Ovary (tissue), 3 donors: ENCODE data around the gene STAT4.

ENCODE experiments used
- EP300 ChIP-seq: sonication (generic); formaldehyde crosslinking; IDR thresholded peaks from one replicate; pipeline ENCODE4 v1.6.1; 2017; ENCODE audit warnings: antibody characterized with exemption
- POLR2A ChIP-seq: fragments of 450-650 bp; IDR thresholded peaks from one replicate; pipeline ENCODE4 v1.6.1; 2017; ENCODE audit warnings: antibody characterized with exemption, mild to moderate bottlenecking, moderate library complexity
- TF ChIP-seq, protein P1 (sequence below), 3 donors: fragments of 450-650 bp in 2 of 3; fragments of 200-600 bp in 1 of 3; IDR thresholded peaks; one replicate each; pipeline versions ENCODE4 v1.5.1 to v1.8.0; 2016 to 2022; ENCODE audit warnings: antibody characterized with exemption in 3 of 3, mild to moderate bottlenecking in 1 of 3
- donor health status: DM: no; HTN: no; CAD: no.

DNA sequence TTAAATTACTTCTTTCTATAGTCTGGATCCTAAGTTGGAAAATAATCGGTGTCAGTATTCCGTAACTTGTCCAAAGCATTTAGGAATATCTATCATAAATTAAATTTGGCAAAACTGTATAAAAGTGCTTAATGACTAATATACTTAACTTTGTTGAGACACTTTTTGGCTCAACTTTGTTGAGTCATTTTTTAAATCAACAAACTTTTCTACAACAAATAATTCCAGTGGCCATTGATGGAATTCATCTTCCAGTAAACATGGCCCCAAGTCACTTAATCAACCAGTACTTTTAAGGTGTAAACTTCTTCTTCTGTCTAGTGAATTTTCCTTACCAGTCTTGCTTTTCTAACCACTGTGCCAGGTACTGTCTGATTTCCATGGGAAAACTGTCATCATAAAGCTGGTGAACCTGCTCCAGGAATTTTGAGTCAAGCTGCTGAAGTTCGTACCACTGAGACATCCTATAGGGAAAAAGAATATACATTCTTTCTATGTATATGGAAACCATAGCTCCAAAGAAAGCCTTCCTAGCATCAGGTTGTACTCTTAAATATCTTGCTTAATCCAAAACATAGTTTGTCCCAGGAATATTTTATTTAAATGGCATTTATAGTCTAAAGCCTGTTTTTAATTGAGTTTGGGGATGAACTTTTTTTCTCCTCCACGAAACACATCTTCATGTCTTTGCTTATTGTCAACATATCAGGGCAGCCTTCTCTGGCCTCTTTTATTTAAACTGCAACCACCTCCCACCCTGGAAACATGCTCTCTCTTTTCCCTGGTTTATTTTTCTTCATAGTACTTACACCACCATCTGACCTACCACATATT lies 141.0 kb downstream of the STAT4 start:
- TF ChIP-seq EP300 (no peak), POLR2A (no peak)
- TF ChIP-seq, protein P1, sequence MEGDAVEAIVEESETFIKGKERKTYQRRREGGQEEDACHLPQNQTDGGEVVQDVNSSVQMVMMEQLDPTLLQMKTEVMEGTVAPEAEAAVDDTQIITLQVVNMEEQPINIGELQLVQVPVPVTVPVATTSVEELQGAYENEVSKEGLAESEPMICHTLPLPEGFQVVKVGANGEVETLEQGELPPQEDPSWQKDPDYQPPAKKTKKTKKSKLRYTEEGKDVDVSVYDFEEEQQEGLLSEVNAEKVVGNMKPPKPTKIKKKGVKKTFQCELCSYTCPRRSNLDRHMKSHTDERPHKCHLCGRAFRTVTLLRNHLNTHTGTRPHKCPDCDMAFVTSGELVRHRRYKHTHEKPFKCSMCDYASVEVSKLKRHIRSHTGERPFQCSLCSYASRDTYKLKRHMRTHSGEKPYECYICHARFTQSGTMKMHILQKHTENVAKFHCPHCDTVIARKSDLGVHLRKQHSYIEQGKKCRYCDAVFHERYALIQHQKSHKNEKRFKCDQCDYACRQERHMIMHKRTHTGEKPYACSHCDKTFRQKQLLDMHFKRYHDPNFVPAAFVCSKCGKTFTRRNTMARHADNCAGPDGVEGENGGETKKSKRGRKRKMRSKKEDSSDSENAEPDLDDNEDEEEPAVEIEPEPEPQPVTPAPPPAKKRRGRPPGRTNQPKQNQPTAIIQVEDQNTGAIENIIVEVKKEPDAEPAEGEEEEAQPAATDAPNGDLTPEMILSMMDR (IDR thresholded peaks at IDR 0.05), result no peak
